ENCODE results near the gene NPTX2.

NPTX2 gene

GRCh38 chr7:98594348-98594747, 22.7 kb upstream of the NPTX2 start:
- in situ Hi-C loops (cut with HindIII; ENCODE audit: low pct_ligation_motif_present, low sequenced_read_pairs): no loop called here
- no peaks in the 10 kb centered on the region for H3K27me3 ChIP-seq (replicated peaks)
- H3K27ac ChIP-seq: no peak overlapping the region
- DNase-seq: no peak
- no peak for TF ChIP-seq CTCF (IDR thresholded peaks at IDR 0.05; ENCODE audit: low read depth, low read length, missing control alignments)
- no peaks in the 10 kb centered on the region for H3K36me3 ChIP-seq (replicated peaks)
- H3K4me3 ChIP-seq (ENCODE audit: low read depth, low read length): no peak overlapping the region

GRCh38 chr7:98594787-98595186, 22.3 kb upstream of the NPTX2 start:
- H3K27me3 ChIP-seq (replicated peaks): no peaks in the 10 kb centered on the region
- H3K36me3 ChIP-seq (replicated peaks): no peaks in the 10 kb centered on the region
- H3K27ac ChIP-seq: no peak overlapping the region
- in situ Hi-C loops (cut with HindIII; ENCODE audit: low pct_ligation_motif_present, low sequenced_read_pairs): no loop called here
- H3K4me3 ChIP-seq (ENCODE audit: low read depth, low read length): no peak overlapping the region
- DNase-seq: no peak
- no peak for TF ChIP-seq CTCF (IDR thresholded peaks at IDR 0.05; ENCODE audit: low read depth, low read length, missing control alignments)

- no peak for DNase-seq
- H3K36me3 ChIP-seq (replicated peaks): no peaks in the 10 kb centered on the region
- no peak for TF ChIP-seq CTCF (IDR thresholded peaks at IDR 0.05; ENCODE audit: low read depth, low read length, missing control alignments)
Observed at GRCh38 chr7:98598846-98599615, 18.1 kb upstream of the NPTX2 start.

GRCh38 chr7:98599886-98600285, 17.2 kb upstream of the NPTX2 start:
- no peak for DNase-seq
- in situ Hi-C loops (cut with HindIII; ENCODE audit: low pct_ligation_motif_present, low sequenced_read_pairs): no loop called here
- Histone ChIP-seq H3K27ac (no peak overlapping the region), H3K36me3 (replicated peaks) (no peaks in the 10 kb centered on the region), H3K4me3 (ENCODE audit: low read depth, low read length) (no peak overlapping the region), H3K27me3 (replicated peaks) (no peaks in the 10 kb centered on the region)
- no peak for TF ChIP-seq CTCF (IDR thresholded peaks at IDR 0.05; ENCODE audit: low read depth, low read length, missing control alignments)

More at GRCh38 chr7:98598846-98599615, 18.1 kb upstream of the NPTX2 start:
- in situ Hi-C loops (cut with HindIII; ENCODE audit: low pct_ligation_motif_present, low sequenced_read_pairs): no loop called here
- no peak overlapping the region for H3K4me3 ChIP-seq (ENCODE audit: low read depth, low read length)
- H3K27ac ChIP-seq: no peak overlapping the region
- H3K27me3 ChIP-seq (replicated peaks): no peaks in the 10 kb centered on the region

GRCh38 chr7:98602755-98603398, 14.2 kb upstream of the NPTX2 start:
- no peak for TF ChIP-seq CTCF (IDR thresholded peaks at IDR 0.05; ENCODE audit: low read depth, low read length, missing control alignments)
- H3K4me3 ChIP-seq (ENCODE audit: low read depth, low read length): no peak overlapping the region
- H3K27me3 ChIP-seq (replicated peaks): no peaks in the 10 kb centered on the region
- in situ Hi-C loops (cut with HindIII; ENCODE audit: low pct_ligation_motif_present, low sequenced_read_pairs): no loop called here
- no peak overlapping the region for H3K27ac ChIP-seq
- H3K36me3 ChIP-seq (replicated peaks): no peaks in the 10 kb centered on the region
- no peak for DNase-seq
